Fibroblast of lung (primary cell): ENCODE data around the gene MAP4K3.

Source experiments
- CTCF ChIP-seq, 2 donors: IDR thresholded peaks in 1 of 2; conservative IDR thresholded peaks in 1 of 2; 1 replicate in 1 of 2; 2 replicates in 1 of 2; pipeline ENCODE4 v1.5.1; 2011 to 2012; ENCODE audit warnings: low read length in 2 of 2, control low read depth in 1 of 2, inconsistent platforms in 1 of 2, low read depth in 1 of 2, mild to moderate bottlenecking in 1 of 2
- EZH2 ChIP-seq: IDR thresholded peaks from 2 replicates; pipeline ENCODE4 v1.5.1; 2012; ENCODE audit warnings: low read length, control low read depth, mild to moderate bottlenecking; ENCODE audit errors: missing control alignments

- TF ChIP-seq EZH2 = no peak
- TF ChIP-seq CTCF (conservative IDR thresholded peaks at IDR 0.05 in 1 of 2, IDR thresholded peaks at IDR 0.05 in 1 of 2; ENCODE audit: low read depth in 1 of 2, low read length in 2 of 2) = no peak
Measured at GRCh38 chr2:39247512-39248043, 189.5 kb downstream of the MAP4K3 start.
